ENCODE data around the gene LRCH4. TPM values are rescaled to one million over a fixed set of nuclear protein-coding genes. Genes with fewer than 3 reads are reported as not detected.
A peak's percentile ranks its signal among the peaks of the same experiment; 100 is the strongest.

LRCH4 gene
- total and polyA plus RNA-seq, 2 of the 8 experiments (the other 6 are each of a cell fraction or from before 2014, with no cell fraction given), result 15.5 to 36.6 TPM

- H2BK5ac ChIP-seq (ENCODE audit: low read depth, low read length), result no peak overlapping the region
- H3K4ac ChIP-seq (replicated peaks; ENCODE audit: insufficient read length, low read depth, low read length), result no peak overlapping the region
- no peak overlapping the region for H3K27ac ChIP-seq (ENCODE audit: low read depth, low read length)
- peaks cover 2 to 14% of the 10 kb centered on the region in 2 experiments for H4K20me1 ChIP-seq (replicated peaks in 1 of 2; ENCODE audit: control insufficient read depth in 1 of 2, insufficient read depth in 2 of 2, low read length in 2 of 2)
- H3K79me1 ChIP-seq (ENCODE audit: low read depth, low read length), result peaks cover 5% of the 10 kb centered on the region
- peaks cover 17% of the 10 kb centered on the region for H3K23me2 ChIP-seq (ENCODE audit: low read depth, low read length)
- TF ChIP-seq POLR2AphosphoS5 (IDR thresholded peaks at IDR 0.05; ENCODE audit: low read depth, low read length) (no peak), E2F6 (IDR thresholded peaks at IDR 0.05) (no peak), RAD21 (IDR thresholded peaks at IDR 0.05 in 1 of 2, conservative IDR thresholded peaks at IDR 0.05 in 1 of 2; ENCODE audit: low read depth in 2 of 2, low read length in 2 of 2) (no peak), JUN (IDR thresholded peaks at IDR 0.05; ENCODE audit: low read depth, low read length) (no peak), RNF2 (IDR thresholded peaks at IDR 0.05; ENCODE audit: borderline replicate concordance, low read depth, low read length, missing control alignments, poor library complexity, severe bottlenecking) (no peak), CHD2 (IDR thresholded peaks at IDR 0.05; ENCODE audit: low read length) (no peak)
- peaks cover 0 to 2% (median 0%) of the 10 kb centered on the region in 4 experiments; a peak in 1 of 7 replicates for H3K27me3 ChIP-seq (replicated peaks in 1 of 4; ENCODE audit: control insufficient read depth in 3 of 4, extremely low read depth in 1 of 4, insufficient read depth in 3 of 4, low read length in 3 of 4)
- peaks cover 0 to 22% (median 13%) of the 10 kb centered on the region in 4 experiments; a peak in 6 of 7 replicates for H3K4me1 ChIP-seq (replicated peaks in 1 of 4; ENCODE audit: control insufficient read depth in 3 of 4, insufficient read depth in 4 of 4, low read length in 3 of 4)
- no peaks in the 10 kb centered on the region for H3K9me3 ChIP-seq (ENCODE audit: insufficient read depth in 2 of 2, low read depth in 1 of 2, low read length in 1 of 2)
- H2AK5ac ChIP-seq (ENCODE audit: low read depth, low read length), result no peak overlapping the region
- H4K91ac ChIP-seq (replicated peaks; ENCODE audit: insufficient read length, low read length), result no peak overlapping the region
- H2BK15ac ChIP-seq (ENCODE audit: low read length), result no peak overlapping the region
- DNase-seq (ENCODE audit: low read depth in 1 of 2, low spot score in 2 of 2) (no peak), FAIRE-seq (no peak)
- no peak overlapping the region for H2BK12ac ChIP-seq (ENCODE audit: low read depth, low read length)
- ChIA-PET POLR2A (ENCODE audit: partially characterized antibody) (interaction anchor here (1.0 to 10.0 kb wide), 6 partner anchors 10 to 94 kb away, joined by 3 to 172 read pairs (median 4); partner anchors contain the start of genes PCOLCE and SAP25), CTCF (ENCODE audit: partially characterized antibody) (interaction anchor here (2.4 to 11.4 kb wide), 4 partner anchors 10 to 114 kb away, joined by 7 to 171 read pairs (median 32); partner anchors contain the start of gene SAP25)
- peaks cover 15 to 29% (median 23%) of the 10 kb centered on the region in 4 experiments for H3K36me3 ChIP-seq (ENCODE audit: control insufficient read depth in 2 of 4, insufficient read depth in 4 of 4, low read length in 3 of 4)
- no peak overlapping the region for H4K5ac ChIP-seq (ENCODE audit: insufficient read length, low read depth, low read length)
- no peak overlapping the region for H3K14ac ChIP-seq (ENCODE audit: insufficient read length)
- H3K9ac ChIP-seq (replicated peaks in 1 of 4; ENCODE audit: extremely low read depth in 1 of 4, low read depth in 3 of 4, low read length in 3 of 4), result 0 out of 7 replicates have a peak overlapping the region, but pooled peaks of 1 of the 4 experiments have one; percentile 19
- no peak overlapping the region for H3K18ac ChIP-seq (ENCODE audit: extremely low read depth, low read length)
- no peak overlapping the region for H3K4me3 ChIP-seq (ENCODE audit: extremely low read depth in 1 of 4, insufficient read depth in 2 of 4, low read depth in 3 of 4, low read length in 4 of 4)
- H3K4me2 ChIP-seq (ENCODE audit: insufficient read depth in 1 of 2, low read depth in 2 of 2, low read length in 2 of 2), result no peak overlapping the region; a peak in 1 of 4 replicates
- no peak overlapping the region for H3K56ac ChIP-seq (replicated peaks; ENCODE audit: insufficient read length, low read depth, low read length)
- no peak overlapping the region for H3K23ac ChIP-seq (ENCODE audit: insufficient read length)
- peaks cover 0 to 11% of the 10 kb centered on the region in 2 experiments; a peak in 1 of 4 replicates for H3K79me2 ChIP-seq (ENCODE audit: control insufficient read depth in 1 of 2, insufficient read depth in 2 of 2, low read length in 2 of 2)
- no peak overlapping the region for H4K8ac ChIP-seq (ENCODE audit: extremely low read depth, insufficient read depth, low read length)
- no peak overlapping the region for H2BK120ac ChIP-seq (replicated peaks; ENCODE audit: low read depth, low read length)
- WGBS, 2 experiments (ENCODE audit: extremely low coverage in 1 of 2, insufficient coverage in 1 of 2, insufficient read length in 1 of 2, insufficient replicate concordance in 2 of 2, low coverage in 1 of 2, low lambda C conversion rate in 2 of 2, missing lambda C conversion rate in 1 of 2), result 88% methylated on average over 11 of the region's 11 CpGs; no CpG with 5 or more reads in 1 of the 2 experiments
- H2BK20ac ChIP-seq (ENCODE audit: low read length), result no peak overlapping the region
- no peak overlapping the region for H2AFZ ChIP-seq (ENCODE audit: low read length)
Measured at GRCh38 chr7:100582650-100583049, 3.3 kb downstream of the LRCH4 start.

All from H1 (cell line).